RWPE1 (cell line): ENCODE results near the gene HEPACAM.

Source experiments
- CTCF ChIA-PET: fragments of 350-600 bp; sonication (Branson Sonifier 250); formaldehyde crosslinking; extraction: SDS; loops from one replicate; lab custom pipeline; 2021; lab: Yijun Ruan, JAX
- POLR2A ChIA-PET: fragments of 400-600 bp; formaldehyde crosslinking; extraction: SDS; loops from one replicate; lab custom pipeline; 2020; ENCODE audit warnings: antibody characterized with exemption; ENCODE audit not compliant: low non-redundant PET; lab: Yijun Ruan, JAX
- DNase-seq: peaks from one replicate; pipeline ENCODE4 v3.0.0; 2012; ENCODE audit warnings: low spot score
- H3K27ac ChIP-seq: fragments of 450-650 bp; 2 replicates; pipeline ENCODE4 v1.5.1; 2017
- CTCF ChIP-seq: fragments of 450-650 bp; conservative IDR thresholded peaks from 2 replicates; pipeline ENCODE4 v1.5.1; 2017; ENCODE audit warnings: low read depth, mild to moderate bottlenecking

The HEPACAM gene

GRCh38 chr11:124890151-124890550, 45.7 kb downstream of the HEPACAM start:
- no peak overlapping the region for H3K27ac ChIP-seq
- no peak for DNase-seq
- ChIA-PET POLR2A (no interaction called here), CTCF (interaction anchor here (0.6 kb wide), 1 partner anchor 130 kb away, joined by 3 read pairs; no protein-coding TSS in a partner anchor)
- TF ChIP-seq CTCF, result no peak

- CTCF ChIA-PET, result interaction anchor here (0.6 kb wide), 2 partner anchors 128 to 452 kb away, joined by 3 read pairs; no protein-coding TSS in a partner anchor
Measured at GRCh38 chr11:124889191-124890091, 46.4 kb downstream of the HEPACAM start.

GRCh38 chr11:124887667-124888013, 48.2 kb downstream of the HEPACAM start:
- TF ChIP-seq CTCF, result no peak
- POLR2A ChIA-PET, result no interaction called here
- no peak for DNase-seq
- CTCF ChIA-PET, result interaction anchor here (0.6 kb wide), 1 partner anchor 1204 kb away, joined by 3 read pairs; no protein-coding TSS in a partner anchor
- H3K27ac ChIP-seq, result no peak overlapping the region

More at GRCh38 chr11:124889191-124890091, 46.4 kb downstream of the HEPACAM start:
- DNase-seq, result no peak
- POLR2A ChIA-PET, result no interaction called here
- TF ChIP-seq CTCF, result no peak
- no peak overlapping the region for H3K27ac ChIP-seq

GRCh38 chr11:124886978-124887666, 48.7 kb downstream of the HEPACAM start:
- DNase-seq, result no peak
- CTCF ChIA-PET, result interaction anchor here (0.6 kb wide), 1 partner anchor 1204 kb away, joined by 3 read pairs; no protein-coding TSS in a partner anchor
- TF ChIP-seq CTCF, result no peak
- POLR2A ChIA-PET, result no interaction called here
- no peak overlapping the region for H3K27ac ChIP-seq

GRCh38 chr11:124886476-124886875, 49.4 kb downstream of the HEPACAM start:
- TF ChIP-seq CTCF, result no peak
- POLR2A ChIA-PET, result no interaction called here
- no peak for DNase-seq
- no peak overlapping the region for H3K27ac ChIP-seq
- CTCF ChIA-PET, result no interaction called here

- ChIA-PET POLR2A (no interaction called here), CTCF (interaction anchor here (0.6 to 1.2 kb wide), 3 partner anchors 9 to 589 kb away, joined by 3 to 7 read pairs (median 5); no protein-coding TSS in a partner anchor)
- DNase-seq, result no peak
Measured at GRCh38 chr11:124884869-124885479, 50.9 kb downstream of the HEPACAM start.

More at GRCh38 chr11:124884869-124885479, 50.9 kb downstream of the HEPACAM start:
- no peak for TF ChIP-seq CTCF
- H3K27ac ChIP-seq, result no peak overlapping the region
